ENCODE data around the gene SPR.

SPR gene

DNA sequence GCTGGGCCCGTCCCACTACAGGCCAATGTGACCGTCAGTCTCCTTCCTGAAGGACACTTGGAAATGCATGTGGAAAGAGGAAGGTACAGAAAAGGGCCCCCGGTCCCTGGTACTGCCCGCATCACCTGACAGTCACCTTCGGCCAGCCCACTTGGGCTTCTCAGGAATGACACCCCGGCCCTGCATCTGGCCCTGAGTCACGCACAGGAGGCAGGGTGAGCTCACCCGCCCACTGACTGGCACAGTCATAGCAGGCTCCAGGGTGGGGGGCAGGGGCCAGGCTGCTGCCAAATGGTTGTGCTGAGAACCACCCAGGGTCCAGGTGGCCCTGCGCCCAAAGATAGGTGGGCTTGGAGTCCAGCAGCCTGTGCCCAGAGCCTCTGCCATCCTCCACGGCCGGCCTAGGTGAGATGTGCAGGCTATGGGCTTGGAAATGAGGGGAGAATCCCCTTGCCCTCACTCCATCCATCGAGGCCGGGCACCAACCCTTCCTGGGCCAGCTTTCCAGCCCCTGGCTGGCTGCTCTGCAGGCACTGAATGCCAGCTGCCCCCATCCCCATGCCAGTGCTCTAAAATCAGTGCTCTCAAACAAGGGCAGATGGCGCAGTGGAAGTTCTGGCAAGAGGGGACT, 44.2 kb downstream of the SPR start:
- peak; percentile 85 for ATAC-seq (ENCODE audit: low read depth)
- Histone ChIP-seq H3K27me3 (ENCODE audit: insufficient read depth, poor library complexity, severe bottlenecking) (peaks cover 29% of the 10 kb centered on the region), H3K27ac (ENCODE audit: poor library complexity, severe bottlenecking) (no peak overlapping the region), H3K9me3 (ENCODE audit: severe bottlenecking) (no peaks in the 10 kb centered on the region), H3K4me3 (ENCODE audit: severe bottlenecking) (no peak overlapping the region), H3K4me1 (ENCODE audit: insufficient read depth, poor library complexity, severe bottlenecking) (peaks cover 5% of the 10 kb centered on the region), H3K36me3 (ENCODE audit: low read depth) (no peaks in the 10 kb centered on the region)
- peak; percentile 77 for DNase-seq (ENCODE audit: low spot score)
- TF ChIP-seq, protein P1, sequence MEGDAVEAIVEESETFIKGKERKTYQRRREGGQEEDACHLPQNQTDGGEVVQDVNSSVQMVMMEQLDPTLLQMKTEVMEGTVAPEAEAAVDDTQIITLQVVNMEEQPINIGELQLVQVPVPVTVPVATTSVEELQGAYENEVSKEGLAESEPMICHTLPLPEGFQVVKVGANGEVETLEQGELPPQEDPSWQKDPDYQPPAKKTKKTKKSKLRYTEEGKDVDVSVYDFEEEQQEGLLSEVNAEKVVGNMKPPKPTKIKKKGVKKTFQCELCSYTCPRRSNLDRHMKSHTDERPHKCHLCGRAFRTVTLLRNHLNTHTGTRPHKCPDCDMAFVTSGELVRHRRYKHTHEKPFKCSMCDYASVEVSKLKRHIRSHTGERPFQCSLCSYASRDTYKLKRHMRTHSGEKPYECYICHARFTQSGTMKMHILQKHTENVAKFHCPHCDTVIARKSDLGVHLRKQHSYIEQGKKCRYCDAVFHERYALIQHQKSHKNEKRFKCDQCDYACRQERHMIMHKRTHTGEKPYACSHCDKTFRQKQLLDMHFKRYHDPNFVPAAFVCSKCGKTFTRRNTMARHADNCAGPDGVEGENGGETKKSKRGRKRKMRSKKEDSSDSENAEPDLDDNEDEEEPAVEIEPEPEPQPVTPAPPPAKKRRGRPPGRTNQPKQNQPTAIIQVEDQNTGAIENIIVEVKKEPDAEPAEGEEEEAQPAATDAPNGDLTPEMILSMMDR (IDR thresholded peaks at IDR 0.05; ENCODE audit: poor library complexity, severe bottlenecking), result no peak

DNA sequence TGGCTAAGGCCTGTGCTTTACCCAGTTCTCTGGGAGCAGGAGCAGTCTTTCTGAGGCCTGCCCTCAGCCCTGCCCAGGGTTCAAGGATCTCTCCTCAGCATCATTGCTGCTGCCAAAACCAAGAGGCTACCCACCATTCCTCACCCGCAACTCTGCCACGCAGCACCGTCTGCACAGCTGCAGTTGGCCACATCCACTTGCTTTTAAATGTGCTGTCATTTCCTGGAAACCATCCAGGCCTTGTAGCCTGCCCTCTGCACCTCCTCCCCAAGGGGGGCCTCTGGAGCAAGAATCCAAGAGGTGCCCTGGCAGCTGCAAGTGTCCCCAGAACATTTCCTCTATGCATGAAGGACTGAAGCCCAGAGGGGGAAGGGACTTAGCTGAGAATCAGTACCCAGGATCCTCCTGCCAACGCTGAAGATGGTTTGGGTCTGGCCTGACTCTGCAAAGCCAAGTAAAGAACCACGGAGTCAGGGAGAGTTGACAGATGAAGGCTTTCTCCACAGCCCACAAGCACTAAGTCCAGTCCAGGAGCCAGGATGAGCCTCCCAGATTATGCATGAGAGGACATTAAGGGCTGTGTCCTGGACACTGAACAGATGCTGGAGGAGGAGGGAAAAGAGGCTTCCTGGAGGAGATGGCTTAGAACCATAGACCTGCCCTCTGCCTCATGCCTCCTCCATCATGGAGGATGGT, 45.0 kb downstream of the SPR start:
- Histone ChIP-seq H3K36me3 (ENCODE audit: low read depth) (no peaks in the 10 kb centered on the region), H3K4me1 (ENCODE audit: insufficient read depth, poor library complexity, severe bottlenecking) (peaks cover 5% of the 10 kb centered on the region), H3K27me3 (ENCODE audit: insufficient read depth, poor library complexity, severe bottlenecking) (peaks cover 21% of the 10 kb centered on the region), H3K4me3 (ENCODE audit: severe bottlenecking) (no peak overlapping the region), H3K9me3 (ENCODE audit: severe bottlenecking) (no peaks in the 10 kb centered on the region), H3K27ac (ENCODE audit: poor library complexity, severe bottlenecking) (no peak overlapping the region)
- TF ChIP-seq, protein P1 (IDR thresholded peaks at IDR 0.05; ENCODE audit: poor library complexity, severe bottlenecking), result no peak
- DNase-seq (ENCODE audit: low spot score) (peak; percentile 38), ATAC-seq (ENCODE audit: low read depth) (no peak)

DNA sequence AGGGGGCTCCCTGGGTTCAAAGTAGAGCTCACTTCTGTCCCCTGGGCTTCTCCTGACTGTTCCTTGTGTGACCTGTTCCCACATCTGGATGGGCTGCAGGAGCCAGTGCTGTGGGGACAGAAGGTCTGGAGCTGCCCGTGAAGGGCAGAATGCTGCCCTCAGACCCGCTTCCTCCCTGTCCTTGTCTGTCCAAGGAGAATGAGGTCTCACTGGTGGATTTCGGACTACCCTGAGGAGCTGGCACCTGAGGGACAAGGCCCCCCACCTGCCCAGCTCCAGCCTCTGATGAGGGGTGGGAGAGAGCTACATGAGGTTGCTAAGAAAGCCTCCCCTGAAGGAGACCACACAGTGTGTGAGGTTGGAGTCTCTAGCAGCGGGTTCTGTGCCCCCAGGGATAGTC, 45.6 kb downstream of the SPR start:
- DNase-seq (ENCODE audit: low spot score), result no peak

DNA sequence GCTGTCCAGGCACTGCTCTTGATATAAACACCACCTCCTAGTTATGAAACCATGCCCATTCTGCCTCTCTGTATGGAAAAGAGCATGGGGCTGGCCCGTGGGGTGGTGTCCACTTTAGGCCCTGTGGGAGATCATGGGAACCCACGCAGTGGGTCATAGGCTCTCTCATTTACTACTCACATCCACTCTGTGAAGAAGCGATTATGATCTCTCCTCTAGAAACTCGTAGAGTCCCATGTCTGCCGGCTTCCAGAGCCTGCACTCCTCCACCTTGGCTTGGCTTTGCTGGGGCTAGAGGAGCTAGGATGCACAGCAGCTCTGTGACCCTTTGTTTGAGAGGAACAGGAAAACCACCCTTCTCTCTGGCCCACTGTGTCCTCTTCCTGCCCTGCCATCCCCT, 46.0 kb downstream of the SPR start:
- TF ChIP-seq, protein P1 (IDR thresholded peaks at IDR 0.05; ENCODE audit: poor library complexity, severe bottlenecking), result no peak
- H3K27ac ChIP-seq (ENCODE audit: poor library complexity, severe bottlenecking), result no peak overlapping the region
- DNase-seq (ENCODE audit: low spot score), result no peak
- peaks cover 11% of the 10 kb centered on the region for H3K27me3 ChIP-seq (ENCODE audit: insufficient read depth, poor library complexity, severe bottlenecking)
- H3K9me3 ChIP-seq (ENCODE audit: severe bottlenecking), result no peaks in the 10 kb centered on the region
- H3K36me3 ChIP-seq (ENCODE audit: low read depth), result no peaks in the 10 kb centered on the region
- ATAC-seq (ENCODE audit: low read depth), result no peak
- H3K4me3 ChIP-seq (ENCODE audit: severe bottlenecking), result no peak overlapping the region
- H3K4me1 ChIP-seq (ENCODE audit: insufficient read depth, poor library complexity, severe bottlenecking), result peaks cover 5% of the 10 kb centered on the region

More for the DNA sequence above, 45.6 kb downstream of the SPR start:
- H3K27me3 ChIP-seq (ENCODE audit: insufficient read depth, poor library complexity, severe bottlenecking), result peaks cover 15% of the 10 kb centered on the region
- no peak overlapping the region for H3K27ac ChIP-seq (ENCODE audit: poor library complexity, severe bottlenecking)
- H3K9me3 ChIP-seq (ENCODE audit: severe bottlenecking), result no peaks in the 10 kb centered on the region
- TF ChIP-seq, protein P1 (IDR thresholded peaks at IDR 0.05; ENCODE audit: poor library complexity, severe bottlenecking), result no peak
- H3K4me1 ChIP-seq (ENCODE audit: insufficient read depth, poor library complexity, severe bottlenecking), result peaks cover 5% of the 10 kb centered on the region
- ATAC-seq (ENCODE audit: low read depth), result no peak
- H3K36me3 ChIP-seq (ENCODE audit: low read depth), result no peaks in the 10 kb centered on the region
- no peak overlapping the region for H3K4me3 ChIP-seq (ENCODE audit: severe bottlenecking)

DNA sequence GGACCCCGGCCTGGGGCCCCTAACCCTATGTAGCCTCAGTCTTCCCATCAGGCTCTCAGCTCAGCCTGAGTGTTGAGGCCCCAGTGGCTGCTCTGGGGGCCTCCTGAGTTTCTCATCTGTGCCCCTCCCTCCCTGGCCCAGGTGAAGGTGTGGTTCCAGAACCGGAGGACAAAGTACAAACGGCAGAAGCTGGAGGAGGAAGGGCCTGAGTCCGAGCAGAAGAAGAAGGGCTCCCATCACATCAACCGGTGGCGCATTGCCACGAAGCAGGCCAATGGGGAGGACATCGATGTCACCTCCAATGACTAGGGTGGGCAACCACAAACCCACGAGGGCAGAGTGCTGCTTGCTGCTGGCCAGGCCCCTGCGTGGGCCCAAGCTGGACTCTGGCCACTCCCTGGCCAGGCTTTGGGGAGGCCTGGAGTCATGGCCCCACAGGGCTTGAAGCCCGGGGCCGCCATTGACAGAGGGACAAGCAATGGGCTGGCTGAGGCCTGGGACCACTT, 46.5 kb downstream of the SPR start:
- TF ChIP-seq, protein P1 (IDR thresholded peaks at IDR 0.05; ENCODE audit: poor library complexity, severe bottlenecking), result no peak
- Histone ChIP-seq H3K36me3 (ENCODE audit: low read depth) (no peaks in the 10 kb centered on the region), H3K27me3 (ENCODE audit: insufficient read depth, poor library complexity, severe bottlenecking) (peaks cover 6% of the 10 kb centered on the region), H3K4me3 (ENCODE audit: severe bottlenecking) (no peak overlapping the region), H3K9me3 (ENCODE audit: severe bottlenecking) (no peaks in the 10 kb centered on the region), H3K27ac (ENCODE audit: poor library complexity, severe bottlenecking) (no peak overlapping the region), H3K4me1 (ENCODE audit: insufficient read depth, poor library complexity, severe bottlenecking) (peaks cover 5% of the 10 kb centered on the region)
- DNase-seq (ENCODE audit: low spot score) (no peak), ATAC-seq (ENCODE audit: low read depth) (no peak)
